Astrocyte (in vitro differentiated cells and primary cell): ENCODE results near the gene PALM2AKAP2. TPM values are rescaled to one million over a fixed set of nuclear protein-coding genes. Genes with fewer than 3 reads are reported as not detected.

Experiments used
- DNase-seq: peaks from one replicate; pipeline ENCODE4 v3.0.0-alpha.2; 2010; ENCODE audit warnings: low read depth
- FAIRE-seq: peaks from 2 replicates; lab custom pipeline; 2011; peaks lifted over from hg19 to GRCh38; lab: Jason Lieb, UNC
- H2AFZ ChIP-seq: 2 replicates; pipeline ENCODE4 v1.6.0; 2012; ENCODE audit warnings: low read depth, low read length, inconsistent platforms
- H3K27ac ChIP-seq: 2 replicates; pipeline ENCODE4 v1.5.1; 2011; ENCODE audit warnings: low read depth, low read length, inconsistent platforms
- H3K27me3 ChIP-seq: 2 replicates; pipeline ENCODE4 v1.6.0; 2011; ENCODE audit warnings: low read length, inconsistent platforms; ENCODE audit not compliant: insufficient read depth
- H3K36me3 ChIP-seq: 2 replicates; pipeline ENCODE4 v1.5.1; 2011; ENCODE audit warnings: low read length, inconsistent platforms; ENCODE audit not compliant: insufficient read depth
- H3K4me1 ChIP-seq: 2 replicates; pipeline ENCODE4 v1.5.1; 2011; ENCODE audit warnings: low read length, inconsistent platforms; ENCODE audit not compliant: insufficient read depth
- H3K4me2 ChIP-seq: 2 replicates; pipeline ENCODE4 v1.6.0; 2012; ENCODE audit warnings: low read length, inconsistent platforms
- H3K4me3 ChIP-seq: 2 replicates; pipeline ENCODE4 v1.5.1; 2011; ENCODE audit warnings: low read depth, mild to moderate bottlenecking, low read length, inconsistent platforms; ENCODE audit not compliant: insufficient read depth
- H3K79me2 ChIP-seq: 2 replicates; pipeline ENCODE4 v1.6.0; 2012; ENCODE audit warnings: mild to moderate bottlenecking, low read length, inconsistent platforms; ENCODE audit not compliant: insufficient read depth
- H3K9ac ChIP-seq: 2 replicates; pipeline ENCODE4 v1.6.0; 2012; ENCODE audit warnings: mild to moderate bottlenecking, low read length, inconsistent platforms
- H3K9me3 ChIP-seq: 2 replicates; pipeline ENCODE4 v1.5.1; 2012; ENCODE audit warnings: low read depth, mild to moderate bottlenecking, low read length, inconsistent platforms; ENCODE audit not compliant: insufficient read depth
- H4K20me1 ChIP-seq: 2 replicates; pipeline ENCODE4 v1.6.0; 2012; ENCODE audit warnings: low read length, inconsistent platforms; ENCODE audit not compliant: insufficient read depth
- H3K27ac Mint-ChIP-seq: one replicate; pipeline ENCODE4 v1.8.0; 2021; ENCODE audit warnings: mild to moderate bottlenecking, mixed read lengths; ENCODE audit not compliant: unreplicated experiment
- H3K27me3 Mint-ChIP-seq: one replicate; pipeline ENCODE4 v1.8.0; 2021; ENCODE audit warnings: low read depth, mixed read lengths; ENCODE audit not compliant: unreplicated experiment
- H3K36me3 Mint-ChIP-seq: one replicate; pipeline ENCODE4 v1.8.0; 2021; ENCODE audit warnings: low read depth, mixed read lengths; ENCODE audit not compliant: unreplicated experiment
- H3K4me1 Mint-ChIP-seq: one replicate; pipeline ENCODE4 v1.8.0; 2021; ENCODE audit warnings: low read depth, mixed read lengths; ENCODE audit not compliant: unreplicated experiment
- H3K4me3 Mint-ChIP-seq: one replicate; pipeline ENCODE4 v1.8.0; 2021; ENCODE audit warnings: mild to moderate bottlenecking, moderate library complexity, mixed read lengths; ENCODE audit not compliant: unreplicated experiment
- H3K9me3 Mint-ChIP-seq: one replicate; pipeline ENCODE4 v1.8.0; 2021; ENCODE audit warnings: mild to moderate bottlenecking, mixed read lengths; ENCODE audit not compliant: unreplicated experiment
- CTCF ChIP-seq: IDR thresholded peaks from 2 replicates; pipeline ENCODE4 v1.5.1; 2011; ENCODE audit warnings: low read depth, mild to moderate bottlenecking, inconsistent platforms, low read length, moderate library complexity; ENCODE audit not compliant: insufficient read depth
- EZH2 ChIP-seq: IDR thresholded peaks from 2 replicates; pipeline ENCODE4 v1.6.1; 2012; ENCODE audit warnings: mild to moderate bottlenecking, low read length, inconsistent platforms; ENCODE audit not compliant: insufficient read depth
- total RNA-seq: library from RNA; stranded (reverse); gene quantifications from 2 replicates; pipeline ENCODE4 v1.2.1, GENCODE V29; 2021

PALM2AKAP2 gene
- total RNA-seq, 1 donor from 2014 or later = 58.1 TPM

GRCh38 chr9:109781541-109782197 lies 1.7 kb downstream of the PALM2AKAP2 start:
- H3K79me2 ChIP-seq = peaks cover 65% of the 10 kb centered on the region

DNA sequence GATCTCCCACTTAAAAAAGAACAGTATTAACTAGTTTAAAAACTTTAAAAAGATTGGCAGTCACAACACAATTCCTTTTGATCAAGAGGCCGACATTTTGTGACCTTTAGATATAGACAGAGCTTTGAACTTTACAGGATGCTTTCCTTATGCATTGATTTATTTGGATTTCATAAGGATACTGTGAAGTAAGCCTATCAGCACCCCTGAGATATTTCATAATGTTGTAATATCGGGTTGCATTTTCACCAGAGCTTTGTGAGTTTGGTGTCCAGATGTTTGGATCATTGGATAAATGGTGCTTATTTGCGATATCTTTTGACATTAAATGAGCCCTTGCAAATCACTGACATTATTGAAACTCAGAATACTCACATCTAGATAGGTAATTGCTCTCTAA lies 7.7 kb downstream of the PALM2AKAP2 start:
- H3K27me3 ChIP-seq = no peaks in the 10 kb centered on the region
- Mint-ChIP-seq H3K9me3 (peaks cover 2% of the 10 kb centered on the region), H3K27me3 (no peaks in the 10 kb centered on the region), H3K36me3 (peaks cover 2% of the 10 kb centered on the region), H3K4me1 (peaks cover 40% of the 10 kb centered on the region), H3K4me3 (no peak overlapping the region), H3K27ac (no peak overlapping the region)
- peaks cover 54% of the 10 kb centered on the region for H4K20me1 ChIP-seq
- H3K4me1 ChIP-seq = peaks cover 12% of the 10 kb centered on the region
- DNase-seq (no peak), FAIRE-seq (no peak)
- no peak overlapping the region for H3K4me3 ChIP-seq
- H3K4me2 ChIP-seq = no peak overlapping the region
- no peak overlapping the region for H3K27ac ChIP-seq
- no peaks in the 10 kb centered on the region for H3K9me3 ChIP-seq
- peaks cover 99% of the 10 kb centered on the region for H3K79me2 ChIP-seq
- TF ChIP-seq EZH2 (no peak), CTCF (no peak)
- no peak overlapping the region for H2AFZ ChIP-seq
- H3K9ac ChIP-seq = no peak overlapping the region
- peaks cover 4% of the 10 kb centered on the region for H3K36me3 ChIP-seq

More at GRCh38 chr9:109781541-109782197, 1.7 kb downstream of the PALM2AKAP2 start:
- no peak overlapping the region for H3K27ac ChIP-seq
- H3K36me3 ChIP-seq = peaks cover 4% of the 10 kb centered on the region
- H4K20me1 ChIP-seq = peaks cover 43% of the 10 kb centered on the region
- peak overlapping the region; percentile 94 for H3K4me3 Mint-ChIP-seq
- no peak overlapping the region for H3K27ac Mint-ChIP-seq
- no peak overlapping the region for H2AFZ ChIP-seq
- H3K36me3 Mint-ChIP-seq = peaks cover 2% of the 10 kb centered on the region
- DNase-seq (peak; percentile 20), FAIRE-seq (peak; percentile 34)
- H3K9me3 Mint-ChIP-seq = peaks cover 2% of the 10 kb centered on the region
- H3K9me3 ChIP-seq = no peaks in the 10 kb centered on the region
- H3K4me1 ChIP-seq = peaks cover 11% of the 10 kb centered on the region
- H3K4me3 ChIP-seq = peak overlapping the region; percentile 88
- TF ChIP-seq CTCF = no peak
- peaks cover 7% of the 10 kb centered on the region for H3K4me1 Mint-ChIP-seq
- peak overlapping the region; percentile 92 for H3K9ac ChIP-seq
- H3K4me2 ChIP-seq = peak overlapping the region; percentile 91
- H3K27me3 ChIP-seq = no peaks in the 10 kb centered on the region
- peaks cover 2% of the 10 kb centered on the region for H3K27me3 Mint-ChIP-seq

DNA sequence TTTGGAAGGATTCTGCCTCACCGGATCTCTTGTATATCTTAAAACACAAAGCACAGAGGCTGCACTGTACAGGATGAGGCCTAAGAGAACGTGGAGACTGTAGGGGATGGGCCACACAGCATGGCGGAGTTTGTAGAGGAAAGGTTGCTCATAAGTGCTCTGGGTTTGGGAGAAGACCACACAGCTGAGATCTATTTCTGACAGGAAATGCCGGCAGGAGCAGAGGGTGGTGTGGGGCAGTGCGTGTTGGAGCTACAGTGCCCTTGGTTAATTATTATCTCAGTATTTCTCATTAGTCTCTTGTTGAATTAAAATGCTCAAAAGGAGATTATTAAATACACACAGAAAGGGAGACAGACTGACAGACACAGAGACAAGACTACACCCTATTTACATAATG lies 9.6 kb downstream of the PALM2AKAP2 start:
- H3K27ac Mint-ChIP-seq = peak overlapping the region; percentile 77
- Histone ChIP-seq H4K20me1 (peaks cover 39% of the 10 kb centered on the region), H3K4me3 (no peak overlapping the region), H3K9me3 (no peaks in the 10 kb centered on the region), H2AFZ (no peak overlapping the region), H3K4me1 (peaks cover 26% of the 10 kb centered on the region), H3K27me3 (no peaks in the 10 kb centered on the region), H3K9ac (no peak overlapping the region), H3K36me3 (no peaks in the 10 kb centered on the region), H3K4me2 (no peak overlapping the region), H3K27ac (no peak overlapping the region), H3K79me2 (peaks cover 91% of the 10 kb centered on the region)
- H3K4me3 Mint-ChIP-seq = no peak overlapping the region
- peaks cover 2% of the 10 kb centered on the region for H3K9me3 Mint-ChIP-seq
- peaks cover 2% of the 10 kb centered on the region for H3K36me3 Mint-ChIP-seq
- peaks cover 52% of the 10 kb centered on the region for H3K4me1 Mint-ChIP-seq
- no peak for DNase-seq
- TF ChIP-seq EZH2 (no peak), CTCF (no peak)
- no peak for FAIRE-seq
- H3K27me3 Mint-ChIP-seq = no peaks in the 10 kb centered on the region
